CD4-positive, alpha-beta T cell treated with Interleukin-4 for 4 hours (primary cell): ENCODE results near the gene DDX27.
"Not testable (repeated sequence)": the region's sequence is repeated elsewhere in the genome, so short reads cannot be mapped to it uniquely, and the experiment has no call there.

ENCODE experiments used
- DNase-seq: peaks from one replicate; pipeline ENCODE4 v3.0.0-alpha.2; 2020

The DDX27 gene, protein sequence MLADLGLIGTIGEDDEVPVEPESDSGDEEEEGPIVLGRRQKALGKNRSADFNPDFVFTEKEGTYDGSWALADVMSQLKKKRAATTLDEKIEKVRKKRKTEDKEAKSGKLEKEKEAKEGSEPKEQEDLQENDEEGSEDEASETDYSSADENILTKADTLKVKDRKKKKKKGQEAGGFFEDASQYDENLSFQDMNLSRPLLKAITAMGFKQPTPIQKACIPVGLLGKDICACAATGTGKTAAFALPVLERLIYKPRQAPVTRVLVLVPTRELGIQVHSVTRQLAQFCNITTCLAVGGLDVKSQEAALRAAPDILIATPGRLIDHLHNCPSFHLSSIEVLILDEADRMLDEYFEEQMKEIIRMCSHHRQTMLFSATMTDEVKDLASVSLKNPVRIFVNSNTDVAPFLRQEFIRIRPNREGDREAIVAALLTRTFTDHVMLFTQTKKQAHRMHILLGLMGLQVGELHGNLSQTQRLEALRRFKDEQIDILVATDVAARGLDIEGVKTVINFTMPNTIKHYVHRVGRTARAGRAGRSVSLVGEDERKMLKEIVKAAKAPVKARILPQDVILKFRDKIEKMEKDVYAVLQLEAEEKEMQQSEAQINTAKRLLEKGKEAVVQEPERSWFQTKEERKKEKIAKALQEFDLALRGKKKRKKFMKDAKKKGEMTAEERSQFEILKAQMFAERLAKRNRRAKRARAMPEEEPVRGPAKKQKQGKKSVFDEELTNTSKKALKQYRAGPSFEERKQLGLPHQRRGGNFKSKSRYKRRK

DNA sequence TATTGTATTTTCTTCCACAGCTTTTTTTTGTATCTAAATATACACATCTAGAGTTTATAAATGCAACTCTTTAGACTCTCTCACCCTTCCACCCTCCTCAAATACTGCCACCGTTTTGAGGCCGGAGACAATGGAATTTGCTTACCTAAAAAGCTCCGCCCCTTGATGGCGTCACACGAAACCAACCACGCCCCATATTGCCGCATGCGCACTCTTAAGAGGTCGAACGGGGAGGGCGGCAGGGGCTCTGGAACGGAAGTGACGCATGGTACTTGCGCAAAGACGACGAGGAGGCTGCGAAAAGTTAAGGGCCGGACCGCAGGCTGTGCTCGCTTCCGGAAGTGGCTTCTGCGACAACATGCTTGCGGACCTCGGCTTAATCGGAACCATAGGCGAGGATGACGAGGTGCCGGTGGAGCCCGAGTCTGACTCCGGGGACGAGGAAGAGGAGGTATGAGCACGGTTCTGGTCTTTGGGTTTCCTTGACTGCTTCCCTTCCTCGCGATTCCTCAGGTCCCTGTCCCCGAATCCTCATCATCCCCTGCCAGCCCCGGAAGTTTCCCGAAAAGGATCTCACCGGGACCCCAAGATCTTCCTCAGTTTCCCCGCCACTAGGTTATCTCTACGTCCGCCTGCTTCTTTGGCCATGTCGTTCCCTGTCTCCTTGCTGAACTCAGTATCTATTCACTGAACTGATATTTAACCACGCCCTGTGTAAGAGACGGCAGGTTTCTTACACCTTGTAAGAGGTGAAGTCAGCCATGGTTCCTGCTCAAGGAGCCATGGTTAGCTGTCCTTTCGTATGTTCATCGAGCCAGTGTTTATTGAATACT, at the start of gene DDX27:
Gene DDX27 (plus strand): TSS at position 326 of the 833 bp plus-strand sequence. CDS start 33 bp downstream, at position 359.
- DNase-seq: peak; percentile 96

DNA sequence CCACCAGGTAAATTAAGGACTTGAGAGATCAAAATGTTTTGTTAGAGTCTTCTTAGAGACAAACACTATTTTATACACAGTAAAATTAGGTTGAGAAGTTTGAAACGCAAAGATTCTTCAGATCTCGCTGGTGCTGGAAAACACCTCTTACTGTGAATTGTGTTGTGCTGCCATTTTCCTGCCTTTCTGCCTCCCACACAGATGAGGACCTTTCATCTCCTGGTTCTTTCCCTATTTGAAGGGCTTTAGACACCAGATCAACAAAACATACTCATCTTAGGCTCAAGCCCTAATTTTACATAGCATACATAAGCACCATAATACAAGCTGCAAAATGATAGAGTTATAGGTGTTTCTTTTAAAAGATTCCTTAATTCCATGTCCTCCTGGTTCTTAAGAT, 49.7 kb upstream of the DDX27 start:
- no peak for DNase-seq

DNA sequence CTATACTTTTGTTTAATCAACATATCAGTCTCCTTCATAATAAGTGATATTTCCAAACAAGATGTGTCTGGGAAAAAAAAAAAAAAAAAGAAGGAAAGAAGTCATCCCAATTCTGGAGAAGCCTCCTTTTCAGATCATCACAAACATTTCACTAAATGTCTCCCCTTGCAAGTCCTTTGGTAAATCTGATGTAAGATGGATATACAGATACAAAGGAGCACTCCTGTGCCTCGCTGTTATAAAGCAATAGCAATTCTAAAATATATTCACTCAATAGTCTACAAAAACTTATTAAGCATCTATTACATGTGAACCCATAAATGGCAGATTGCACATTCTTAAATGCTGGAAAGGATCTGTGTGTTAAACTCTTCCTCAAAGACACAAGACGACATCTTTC, 48.5 kb upstream of the DDX27 start:
- DNase-seq: no peak

DNA sequence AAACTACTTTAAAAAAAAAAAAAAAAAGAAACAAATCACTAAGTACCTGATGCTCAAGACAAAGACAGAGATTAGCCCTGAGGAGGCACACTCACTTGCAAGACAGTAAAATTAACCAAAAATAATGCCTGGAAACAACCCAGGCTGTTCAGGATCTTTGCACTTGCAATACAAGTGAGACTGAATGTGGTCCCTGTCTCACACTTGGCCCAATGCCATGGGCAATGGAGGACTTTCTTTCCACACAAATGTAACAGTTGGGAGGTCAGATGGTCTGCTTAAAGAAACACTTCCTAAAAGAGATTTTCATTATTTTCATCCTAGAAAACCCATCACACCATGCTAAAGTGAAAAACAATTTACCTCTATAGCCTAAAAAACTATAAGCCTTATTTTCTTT, 47.3 kb upstream of the DDX27 start:
- DNase-seq: no peak

DNA sequence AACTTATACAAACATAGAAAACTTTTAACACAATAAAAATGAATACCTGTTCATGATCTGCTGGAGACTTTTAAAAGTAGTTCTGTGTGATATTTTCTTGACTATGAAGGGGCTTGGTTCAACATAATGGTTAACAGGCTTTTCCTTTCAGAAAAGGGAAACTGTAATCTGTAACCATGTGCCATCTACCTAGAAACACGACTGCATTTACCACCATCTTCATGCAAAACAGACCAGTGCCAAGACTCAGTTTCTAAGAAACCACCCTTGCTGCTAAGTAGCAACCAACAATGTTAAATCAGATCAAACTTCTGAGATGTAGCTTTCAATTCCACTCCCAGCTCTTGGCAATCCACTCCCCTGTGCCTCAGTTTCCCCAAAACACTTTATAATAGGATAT, 46.8 kb upstream of the DDX27 start:
- DNase-seq: no peak

DNA sequence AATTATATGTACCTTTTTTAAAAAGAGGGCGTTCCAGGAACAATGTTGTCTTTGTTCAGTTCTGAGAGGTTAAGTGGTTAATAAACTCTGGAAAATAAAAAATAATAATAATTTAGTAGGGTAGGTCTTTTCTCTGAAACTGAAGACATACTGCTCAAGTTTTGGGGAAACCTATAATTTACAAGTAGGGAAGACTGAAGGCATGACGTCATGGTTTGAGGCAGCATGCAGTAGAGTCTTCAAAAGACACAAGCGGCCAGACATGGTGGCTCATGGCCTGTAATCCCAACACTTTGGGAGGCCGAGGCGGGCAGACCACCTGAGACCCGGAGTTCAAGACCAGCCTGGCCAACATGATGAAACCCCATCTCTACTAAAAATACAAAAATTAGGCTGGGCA, 45.0 kb upstream of the DDX27 start:
- DNase-seq: no peak

DNA sequence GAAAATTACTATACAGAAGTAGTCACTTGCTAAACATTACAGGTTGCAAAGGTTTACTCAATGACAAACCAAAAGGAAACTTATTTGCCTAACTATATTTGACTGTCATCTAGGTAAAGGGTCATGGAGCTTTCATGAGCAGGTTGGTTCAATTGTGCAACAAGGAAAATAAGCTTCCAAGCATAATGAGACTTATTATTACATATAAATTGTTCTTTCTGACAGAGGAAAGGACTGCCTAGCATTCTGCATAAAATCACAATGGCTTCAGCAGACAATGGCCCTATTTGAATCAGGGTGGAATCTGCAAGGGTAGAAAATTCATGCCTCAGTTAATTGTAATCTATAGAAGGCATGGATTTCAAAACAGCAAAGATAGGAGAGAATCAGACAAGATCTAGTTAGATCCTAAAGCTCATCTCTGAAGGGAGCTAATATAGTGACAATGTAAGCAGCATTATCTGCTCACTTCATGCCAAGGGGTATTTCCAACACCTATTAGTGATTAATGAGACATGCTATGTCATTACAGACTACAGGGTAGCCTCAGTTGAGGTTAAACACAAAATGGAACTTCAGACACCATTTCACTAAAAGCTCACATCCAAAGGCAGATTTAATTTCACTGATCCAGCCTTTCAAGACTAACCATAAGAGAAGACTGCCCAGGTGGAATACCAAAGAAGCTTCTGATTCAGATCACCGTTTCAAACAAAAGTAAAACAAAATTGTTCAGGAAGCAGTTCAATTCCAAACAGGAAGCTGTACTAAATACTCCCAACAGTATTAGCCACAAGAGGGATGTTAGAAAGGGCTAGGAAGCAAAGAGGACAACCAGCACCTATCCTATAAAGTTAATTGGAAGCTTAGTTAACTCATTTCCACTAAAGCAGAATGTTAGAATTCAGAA, 39.6 kb upstream of the DDX27 start:
- DNase-seq: no peak

DNA sequence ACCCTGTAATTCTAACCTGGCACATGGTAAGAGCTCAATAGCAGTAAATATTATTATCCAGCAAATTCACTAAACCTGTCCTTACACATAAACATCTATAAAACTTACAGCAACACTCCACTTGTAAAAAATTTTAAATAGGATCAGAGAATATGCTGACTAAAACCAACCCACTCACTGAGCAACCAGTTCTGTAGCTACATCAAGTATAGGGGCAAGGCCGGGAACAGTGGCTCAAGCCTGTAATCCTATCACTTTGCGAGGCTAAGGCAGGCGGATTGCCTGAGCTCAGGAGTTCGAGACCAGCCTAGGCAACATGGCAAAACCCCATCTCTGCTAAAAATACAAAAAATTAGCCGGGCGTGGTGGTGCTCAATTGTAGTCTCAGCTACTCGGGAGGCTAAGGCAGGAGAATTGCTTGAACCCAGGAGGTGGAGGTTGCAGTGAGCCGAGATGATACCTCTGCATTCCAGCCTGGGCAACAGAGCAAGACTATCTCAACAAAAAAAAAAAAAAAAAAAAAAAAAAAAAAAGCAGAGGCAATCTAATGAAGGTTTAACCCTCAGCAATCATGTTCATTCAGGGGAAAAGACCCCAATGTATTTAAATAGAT, 37.8 kb upstream of the DDX27 start:
- no peak for DNase-seq

DNA sequence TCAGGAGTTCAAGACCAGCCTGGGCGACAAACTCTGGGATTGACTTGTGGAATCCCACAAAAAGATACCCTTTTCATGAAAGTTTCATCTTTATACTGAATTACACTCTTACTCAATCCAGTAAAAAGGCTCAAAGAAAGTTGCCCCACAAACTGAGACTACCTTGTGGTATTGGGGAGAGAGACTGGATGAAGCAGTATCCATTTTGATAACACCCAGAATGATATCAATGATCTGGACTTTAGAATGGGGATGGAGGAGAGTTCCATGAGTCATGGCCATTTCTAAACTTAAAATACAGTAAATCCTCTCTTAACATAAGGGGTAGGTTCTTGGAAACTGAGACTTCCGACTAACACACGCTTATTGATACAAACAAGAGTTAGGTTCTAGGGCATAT, 35.8 kb upstream of the DDX27 start:
- no peak for DNase-seq

DNA sequence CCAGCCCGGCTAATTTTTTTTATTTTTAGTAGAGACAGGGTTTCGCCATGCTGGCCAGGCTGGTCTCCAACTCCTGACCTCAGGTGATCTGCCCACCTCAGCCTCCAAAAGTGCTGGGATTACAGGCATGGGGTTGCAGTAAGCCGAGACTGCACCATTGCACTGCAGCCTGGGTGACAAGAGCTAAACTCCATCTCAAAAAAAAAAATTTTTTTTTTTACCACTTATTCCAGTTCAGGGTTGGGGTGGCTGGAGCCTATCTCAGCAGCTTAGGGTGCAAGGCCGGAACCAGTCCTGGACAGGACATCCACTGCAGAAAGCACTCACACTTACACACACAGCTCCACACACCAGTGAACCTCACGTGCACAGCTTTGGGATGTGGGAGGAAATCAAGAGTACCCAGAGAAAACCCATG, 35.1 kb upstream of the DDX27 start:
- DNase-seq: not testable (repeated sequence)

DNA sequence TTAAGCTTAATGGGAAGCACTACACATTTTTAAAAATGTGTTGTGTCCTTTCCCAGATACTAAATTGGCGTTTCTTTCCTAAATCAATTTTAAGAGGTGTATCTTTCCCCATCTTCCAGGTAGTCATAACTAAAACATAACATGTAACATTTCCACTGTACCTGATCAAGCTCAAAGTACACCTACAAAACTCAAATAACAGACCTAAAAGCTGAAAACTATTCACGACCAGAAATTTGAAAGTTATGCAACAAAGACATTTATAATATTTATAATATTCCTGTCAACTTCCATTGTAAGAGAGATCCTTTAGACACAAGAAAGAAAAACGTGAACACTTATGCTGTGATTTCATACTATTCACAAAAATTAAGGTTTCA, 34.5 kb upstream of the DDX27 start:
- no peak for DNase-seq

DNA sequence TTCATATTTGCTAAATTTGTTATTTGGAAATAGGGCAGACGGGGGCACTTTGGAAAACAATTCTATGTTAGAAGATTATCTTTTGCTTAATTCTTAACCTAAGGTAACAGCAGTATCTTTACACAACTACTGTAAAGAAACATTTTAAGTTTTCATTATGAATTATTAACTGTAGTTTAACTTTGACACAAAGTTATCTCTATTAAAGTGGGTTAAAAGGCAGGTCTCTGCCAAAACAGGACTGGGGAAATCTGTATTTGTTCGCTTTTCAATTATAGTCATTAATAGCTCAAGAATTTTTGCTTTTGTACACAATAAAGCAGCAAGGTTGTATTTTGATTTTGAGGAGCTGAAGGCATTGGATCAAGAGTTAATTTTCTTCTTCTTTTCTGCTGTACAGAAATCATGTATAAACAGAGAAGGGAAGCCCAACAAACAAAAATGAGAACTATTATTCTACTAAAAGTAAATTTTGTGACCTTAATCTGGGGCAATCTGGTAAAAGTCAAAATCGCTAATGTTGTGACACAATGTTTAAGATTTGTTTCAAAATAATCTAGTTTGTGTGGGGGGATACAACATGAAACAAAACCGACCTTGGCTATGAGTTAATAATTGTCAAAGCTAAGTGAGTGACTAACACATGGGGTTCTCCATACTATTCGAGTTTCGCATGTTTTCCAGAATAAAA, 34.0 kb upstream of the DDX27 start:
- no peak for DNase-seq

DNA sequence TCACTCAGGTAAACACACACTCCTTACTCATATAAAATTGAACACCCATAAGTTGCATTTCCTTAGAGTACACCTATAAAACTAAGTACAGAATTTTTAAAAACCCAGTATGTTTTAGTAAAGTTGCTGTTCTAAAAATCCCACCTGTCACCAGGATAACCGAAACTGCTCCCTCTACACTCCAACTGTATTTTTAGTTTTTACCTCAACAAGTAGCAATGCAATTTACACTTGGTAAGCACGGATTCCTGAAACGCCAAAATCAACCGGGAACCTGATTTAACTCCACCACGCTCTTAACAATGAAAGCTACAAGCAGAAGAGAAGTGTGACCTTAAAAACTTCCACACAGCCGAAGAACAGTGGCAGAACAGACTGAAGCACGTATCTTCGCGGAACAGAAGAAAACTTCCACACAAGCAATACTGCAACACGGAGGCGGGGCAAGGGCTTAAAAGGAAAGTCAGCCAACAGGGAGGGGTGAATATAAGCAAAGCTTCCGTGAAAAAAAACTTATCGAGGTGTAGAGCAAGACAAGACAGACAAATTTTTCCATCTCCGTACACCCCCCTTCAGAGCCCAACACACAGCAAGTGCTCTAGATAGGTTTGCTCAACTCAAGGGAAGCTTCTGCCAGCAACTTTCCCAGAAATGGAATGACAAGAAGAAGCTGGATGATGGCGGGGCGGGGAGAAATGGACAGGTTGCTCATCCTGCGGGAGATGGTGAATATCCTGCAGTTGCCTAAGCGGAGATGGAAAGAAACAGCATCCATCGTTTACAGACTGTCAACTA, 32.5 kb upstream of the DDX27 start:
- peak; percentile 75 for DNase-seq

DNA sequence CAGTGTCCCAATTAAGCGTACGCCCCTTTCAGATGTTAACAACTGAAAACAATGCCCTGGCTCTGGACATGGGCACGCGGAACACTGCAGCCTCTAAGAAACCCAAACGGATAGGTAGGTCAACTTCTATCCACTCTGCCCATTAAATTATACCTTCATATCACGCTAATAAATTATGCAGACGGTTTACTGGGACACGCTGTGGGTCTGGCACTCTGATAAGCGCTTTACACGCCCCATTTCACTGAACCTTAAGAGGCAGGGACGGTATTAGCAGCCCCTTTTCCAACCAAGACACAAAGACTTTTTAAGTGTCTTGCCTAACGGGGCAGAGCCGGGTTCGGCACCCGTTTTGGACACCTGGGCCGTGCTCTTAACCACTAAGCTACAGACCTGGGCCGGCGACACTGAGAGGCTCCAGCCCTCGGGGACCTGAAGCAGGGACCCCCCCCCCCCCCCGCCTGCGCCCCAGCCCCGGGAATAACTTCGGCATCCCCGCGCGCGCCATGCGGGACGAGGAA, 31.8 kb upstream of the DDX27 start:
- no peak for DNase-seq

DNA sequence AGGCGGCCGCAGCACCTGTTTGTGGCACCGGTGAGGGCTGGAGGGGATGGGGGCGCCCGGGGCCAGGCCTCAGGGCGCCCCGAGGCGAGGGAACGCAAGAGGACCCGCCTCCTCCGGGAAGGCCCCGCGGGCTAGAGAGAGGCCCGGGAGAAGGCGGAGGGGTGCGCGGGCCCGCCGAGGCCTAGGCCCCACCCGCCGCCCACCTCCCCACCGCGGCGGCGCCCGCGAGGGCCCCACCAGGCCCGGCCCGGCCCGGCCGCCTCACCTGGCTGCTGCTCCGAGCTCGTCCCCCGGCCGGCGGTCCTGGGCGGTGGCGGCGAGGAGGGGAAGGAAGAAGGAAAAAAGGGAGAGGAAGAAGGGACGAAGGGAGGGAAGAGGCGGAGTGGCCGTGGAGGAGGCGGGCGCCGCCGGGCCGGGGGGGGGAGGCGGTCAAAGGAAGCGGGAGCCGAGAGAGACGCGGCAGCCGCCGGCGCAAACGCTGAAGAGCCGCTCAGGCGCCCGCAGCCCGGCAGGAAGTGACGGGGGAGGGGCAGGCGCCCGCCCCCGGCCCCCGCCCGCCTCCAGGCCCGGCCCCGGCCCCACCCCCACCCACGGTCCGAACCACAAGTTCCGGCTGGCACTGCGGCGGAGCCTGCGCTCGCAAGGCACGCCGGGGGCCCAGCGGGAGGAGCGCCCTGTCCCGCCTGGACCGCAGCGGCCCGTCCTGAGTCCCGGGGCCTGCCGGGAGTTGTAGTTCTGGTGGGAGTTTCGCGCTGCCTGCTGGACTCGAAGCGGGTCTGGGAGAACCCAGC, 31.2 kb upstream of the DDX27 start, which contains the start of gene STAU1:
Gene STAU1 (minus strand): TSS at position 484 of the 791 bp plus-strand sequence. CDS start 22,133 bp downstream, outside the sequence.
- peak; percentile 93 for DNase-seq

DNA sequence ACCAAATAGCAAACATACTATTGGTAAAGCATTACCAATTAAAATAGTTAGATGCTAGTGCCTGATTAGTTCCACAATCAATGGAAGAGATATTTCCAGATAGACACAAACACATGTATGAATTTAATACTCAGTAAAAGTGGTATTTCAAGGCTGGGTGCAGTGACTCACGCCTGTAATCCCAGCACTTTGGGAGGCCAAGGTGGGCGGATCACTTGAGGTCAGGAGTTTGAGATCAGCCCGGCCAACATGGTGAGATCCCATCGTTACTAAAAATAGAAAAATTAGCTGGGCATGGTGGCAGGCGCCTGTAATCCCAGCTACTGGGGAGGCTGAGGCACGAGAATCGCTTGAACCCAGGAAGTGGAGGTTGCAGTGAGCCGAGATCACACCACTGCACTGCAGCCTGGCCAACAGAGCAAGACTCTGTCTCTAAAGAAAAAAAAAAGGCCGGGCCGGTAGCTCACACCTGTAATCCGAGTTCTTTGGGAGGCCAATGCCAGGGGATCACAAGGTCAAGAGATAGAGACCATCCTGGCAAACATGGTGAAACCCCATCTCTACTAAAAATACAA, 26.2 kb upstream of the DDX27 start:
- DNase-seq: not testable (repeated sequence)

DNA sequence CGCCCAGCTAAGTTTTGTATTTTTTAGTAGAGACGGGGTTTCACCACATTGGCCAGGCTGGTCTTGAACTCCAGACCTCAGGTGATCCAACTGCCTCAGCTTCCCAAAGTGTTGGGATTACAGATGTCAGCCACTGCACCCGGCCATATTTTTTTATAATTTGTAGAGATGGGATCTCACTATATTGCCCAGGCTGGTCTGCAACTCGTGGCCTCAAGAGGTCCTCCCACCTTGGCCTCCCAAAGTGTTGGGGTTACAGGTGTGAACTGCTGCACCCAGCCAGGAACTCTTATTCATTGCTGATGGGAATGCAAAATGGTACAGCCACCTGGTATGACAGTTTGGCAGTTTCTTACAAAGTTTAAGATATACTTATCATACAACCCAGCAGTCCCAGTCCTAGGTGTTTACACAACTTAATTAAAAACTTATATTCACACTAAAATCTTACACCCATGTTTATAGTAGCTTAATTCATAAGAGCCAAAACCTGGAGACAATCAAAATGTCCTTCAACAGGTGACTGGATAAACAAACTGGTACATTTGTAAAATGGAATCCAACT, 19.4 kb upstream of the DDX27 start:
- DNase-seq: no peak

DNA sequence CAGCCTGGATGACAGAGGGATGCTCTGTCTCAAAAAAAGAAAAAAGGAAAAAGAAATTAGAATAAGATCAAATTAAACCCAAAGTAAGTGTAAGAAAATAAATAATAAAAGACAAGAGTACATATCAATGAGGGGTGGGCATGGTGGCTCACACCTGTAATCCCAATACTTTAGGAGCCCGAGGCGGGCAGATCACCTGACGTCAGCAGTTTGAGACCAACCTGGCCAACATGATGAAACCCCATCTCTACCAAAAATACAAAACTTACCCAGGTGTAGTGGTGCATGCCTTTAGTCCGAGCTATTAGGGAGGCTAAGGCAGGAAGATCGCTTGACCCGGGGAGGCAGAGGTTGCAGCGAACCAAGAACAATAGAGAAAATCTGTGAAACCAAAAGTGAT, 16.2 kb upstream of the DDX27 start:
- DNase-seq: no peak
